Measurements from ENCODE around the gene CDCA3.

Gene CDCA3

GRCh38 chr12:6820166-6820565 lies 30.9 kb downstream of the CDCA3 start:
- DNase-seq (ENCODE audit: low read depth in 3 of 3) = no peak

GRCh38 chr12:6819106-6820030 lies 31.7 kb downstream of the CDCA3 start:
- no peak for DNase-seq (ENCODE audit: low read depth in 3 of 3)

DNA sequence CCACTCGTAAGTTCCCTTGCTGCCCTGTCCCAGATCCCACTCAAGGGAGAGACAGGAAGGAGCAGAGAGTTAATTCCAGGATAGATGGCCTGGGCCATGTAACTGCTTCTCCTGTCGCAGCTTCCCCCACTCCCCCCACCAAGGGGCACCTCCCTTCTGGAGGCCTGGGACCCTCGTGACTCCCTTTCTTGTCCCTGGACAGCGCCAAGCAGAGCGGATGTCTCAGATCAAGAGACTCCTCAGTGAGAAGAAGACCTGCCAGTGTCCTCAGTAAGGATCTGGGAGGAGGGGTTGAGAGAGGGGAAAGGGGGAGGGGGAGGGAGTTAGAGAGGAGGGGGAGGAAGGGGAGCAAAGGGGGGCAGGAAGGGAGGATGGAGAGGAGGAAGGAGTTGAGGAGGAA lies 32.4 kb downstream of the CDCA3 start:
- no peak for DNase-seq (ENCODE audit: low read depth in 3 of 3)

DNA sequence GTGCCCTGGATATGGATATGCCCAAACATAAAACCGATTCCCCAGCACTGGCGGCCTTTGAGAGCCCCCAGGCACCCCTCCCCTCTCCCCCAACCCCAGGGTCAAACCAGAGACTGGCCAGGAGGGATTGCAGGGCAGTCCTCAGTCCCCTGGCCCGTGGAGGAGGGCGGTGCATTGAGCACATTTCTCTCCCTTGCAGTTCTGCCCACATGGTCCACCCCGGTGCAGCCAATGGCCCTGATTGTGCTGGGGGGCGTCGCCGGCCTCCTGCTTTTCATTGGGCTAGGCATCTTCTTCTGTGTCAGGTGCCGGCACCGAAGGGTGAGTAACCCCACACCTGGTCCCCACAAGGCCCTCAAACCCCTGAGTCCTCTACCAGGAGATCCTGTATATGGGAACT lies 32.9 kb downstream of the CDCA3 start:
- no peak for DNase-seq (ENCODE audit: low read depth in 3 of 3)

GRCh38 chr12:6817662-6818157 lies 33.4 kb downstream of the CDCA3 start:
- no peak for DNase-seq (ENCODE audit: low read depth in 3 of 3)

DNA sequence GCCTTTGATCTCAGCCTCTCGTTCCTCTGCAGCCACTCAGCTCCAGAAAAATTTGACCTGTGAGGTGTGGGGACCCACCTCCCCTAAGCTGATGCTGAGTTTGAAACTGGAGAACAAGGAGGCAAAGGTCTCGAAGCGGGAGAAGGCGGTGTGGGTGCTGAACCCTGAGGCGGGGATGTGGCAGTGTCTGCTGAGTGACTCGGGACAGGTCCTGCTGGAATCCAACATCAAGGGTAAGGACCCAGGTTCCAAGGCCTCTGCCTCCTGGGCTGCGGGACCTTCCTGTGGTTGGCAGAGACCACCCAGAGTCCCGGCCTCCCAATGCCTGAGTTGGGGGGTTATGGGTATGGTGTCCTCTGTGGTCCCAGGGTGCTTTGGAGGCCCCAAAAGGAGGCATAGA lies 34.0 kb downstream of the CDCA3 start:
- DNase-seq (ENCODE audit: low read depth in 3 of 3) = no peak

DNA sequence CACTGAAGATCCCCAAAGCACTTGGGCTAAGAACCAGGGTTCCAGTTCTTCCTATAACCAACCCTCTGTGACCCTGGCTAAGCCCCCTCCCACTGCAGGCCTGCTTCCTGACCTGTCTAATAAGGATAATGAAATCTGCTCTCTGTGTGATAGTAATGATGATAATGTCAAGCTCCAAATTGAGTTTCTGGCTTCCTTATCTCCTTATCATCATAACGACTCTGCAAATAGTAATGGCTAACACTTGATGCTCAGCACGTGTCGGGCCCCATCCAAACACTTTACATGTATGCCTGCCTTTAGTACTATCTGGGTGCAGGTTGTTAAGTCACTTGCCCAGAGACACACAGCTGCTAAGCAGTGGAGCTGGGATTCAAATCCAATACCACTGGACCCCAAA lies 34.5 kb downstream of the CDCA3 start:
- no peak for DNase-seq (ENCODE audit: low read depth in 3 of 3)

DNA sequence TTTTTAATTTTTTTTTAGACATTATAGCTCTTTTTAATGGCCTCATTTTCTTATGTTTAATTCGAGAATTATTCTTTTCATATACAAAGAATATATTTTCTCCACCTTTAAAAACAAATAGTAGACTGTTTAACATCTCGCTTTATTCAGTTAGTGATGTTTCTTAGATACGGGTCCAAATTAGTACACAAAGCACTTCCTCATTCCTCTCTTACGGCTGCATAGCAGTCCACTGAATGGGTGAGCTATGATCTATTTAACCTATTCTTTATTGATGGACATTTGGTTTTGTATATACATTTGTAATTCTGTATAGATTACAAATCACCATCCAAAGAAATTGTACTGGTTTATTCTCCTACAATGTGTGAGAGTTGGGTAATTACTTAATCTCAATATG lies 37.7 kb downstream of the CDCA3 start:
- no peak for DNase-seq (ENCODE audit: low read depth in 3 of 3)

DNA sequence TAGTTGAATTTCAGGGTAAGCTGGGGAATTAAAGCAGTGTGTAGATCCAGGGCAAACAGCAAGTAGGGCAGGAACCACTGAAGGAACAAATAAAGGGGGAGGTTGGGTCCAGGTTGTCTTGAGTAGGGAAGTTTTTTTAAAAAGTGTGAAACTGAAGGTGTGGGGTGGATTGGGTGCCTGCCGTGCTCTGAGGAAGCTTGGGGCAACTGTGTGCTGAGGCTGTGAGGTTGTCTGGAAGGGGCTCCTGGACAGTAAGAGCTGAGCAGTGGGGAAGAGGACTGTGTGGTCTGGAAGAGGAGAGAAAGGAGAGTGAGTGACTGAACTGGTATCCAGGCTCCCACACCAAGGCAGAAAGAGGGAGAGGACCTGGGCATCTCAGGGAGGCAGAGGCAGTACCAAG lies 40.3 kb downstream of the CDCA3 start:
- DNase-seq (ENCODE audit: low read depth in 3 of 3) = no peak

DNA sequence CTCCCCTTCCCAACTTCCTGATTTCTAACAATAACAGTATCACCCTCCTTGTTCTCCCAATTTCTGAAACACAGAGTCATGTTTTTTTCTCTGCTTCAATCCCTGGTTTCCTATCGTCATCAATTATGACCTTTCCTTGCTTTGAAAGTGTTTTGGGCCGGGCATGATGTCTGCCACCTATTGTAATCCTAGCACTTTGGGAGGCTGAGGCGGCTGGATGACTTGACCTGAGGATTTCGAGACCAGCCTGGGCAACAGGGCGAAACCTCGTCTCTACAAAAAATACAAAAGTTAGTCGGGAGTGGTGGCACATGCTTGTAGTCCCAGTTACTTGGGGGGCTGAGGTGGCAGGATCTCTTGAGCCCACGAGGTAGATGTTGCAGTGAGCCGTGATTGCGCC lies 42.0 kb downstream of the CDCA3 start:
- no peak for DNase-seq (ENCODE audit: low read depth in 3 of 3)

DNA sequence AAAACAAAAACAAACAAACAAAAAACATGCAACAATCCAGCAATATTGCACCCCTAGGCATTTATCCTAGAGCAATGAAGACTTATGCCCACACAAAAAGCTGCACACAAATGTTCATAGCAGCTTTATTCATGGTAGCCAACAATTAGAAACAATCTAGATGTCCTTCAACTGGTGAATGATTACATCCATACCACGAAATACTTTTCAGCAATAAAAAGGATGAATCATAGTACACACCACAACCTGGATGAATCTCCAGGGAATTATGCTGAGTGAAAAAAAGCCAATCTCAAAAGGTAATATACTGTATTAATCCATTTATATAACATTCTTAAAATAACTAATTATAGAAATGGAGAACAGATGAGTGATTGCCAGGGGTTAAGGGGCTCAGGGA lies 43.9 kb downstream of the CDCA3 start:
- DNase-seq (ENCODE audit: low read depth in 3 of 3) = no peak

DNA sequence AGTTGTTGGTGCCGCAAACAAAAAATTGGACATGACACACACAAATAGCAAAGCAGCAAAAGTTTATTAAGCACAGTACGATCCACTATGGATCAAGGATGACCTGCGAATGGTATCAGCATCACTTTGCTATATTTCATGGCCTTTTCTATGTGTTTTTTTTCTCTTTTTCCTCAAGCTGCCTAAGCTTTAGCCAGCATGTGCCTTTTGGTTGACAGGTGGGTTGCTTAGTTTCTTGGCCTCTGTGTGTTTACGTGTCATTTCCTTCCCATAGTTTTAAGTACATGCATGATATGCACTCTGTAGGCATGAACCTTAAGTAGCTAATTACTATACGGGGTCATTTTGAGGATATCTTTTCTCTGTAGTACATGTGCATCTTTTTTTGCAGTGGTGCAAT lies 51.9 kb downstream of the CDCA3 start:
- DNase-seq (ENCODE audit: low read depth in 3 of 3) = no peak

Data from stimulated activated CD4-positive, alpha-beta T cell treated with anti-CD3 and anti-CD28 coated beads, TNF-alpha, amount 100 ng/mL, for 4 hours (primary cell).